NCI-H128 (cell line): ENCODE results near the gene NUDT12.
A peak's percentile ranks its signal among the peaks of the same experiment; 100 is the strongest.

ENCODE experiments used
- DNase-seq: peaks from one replicate; lab custom pipeline; 2025; ENCODE audit not compliant: unreplicated experiment; lab: John Stamatoyannopoulos, UW

Gene NUDT12

DNA sequence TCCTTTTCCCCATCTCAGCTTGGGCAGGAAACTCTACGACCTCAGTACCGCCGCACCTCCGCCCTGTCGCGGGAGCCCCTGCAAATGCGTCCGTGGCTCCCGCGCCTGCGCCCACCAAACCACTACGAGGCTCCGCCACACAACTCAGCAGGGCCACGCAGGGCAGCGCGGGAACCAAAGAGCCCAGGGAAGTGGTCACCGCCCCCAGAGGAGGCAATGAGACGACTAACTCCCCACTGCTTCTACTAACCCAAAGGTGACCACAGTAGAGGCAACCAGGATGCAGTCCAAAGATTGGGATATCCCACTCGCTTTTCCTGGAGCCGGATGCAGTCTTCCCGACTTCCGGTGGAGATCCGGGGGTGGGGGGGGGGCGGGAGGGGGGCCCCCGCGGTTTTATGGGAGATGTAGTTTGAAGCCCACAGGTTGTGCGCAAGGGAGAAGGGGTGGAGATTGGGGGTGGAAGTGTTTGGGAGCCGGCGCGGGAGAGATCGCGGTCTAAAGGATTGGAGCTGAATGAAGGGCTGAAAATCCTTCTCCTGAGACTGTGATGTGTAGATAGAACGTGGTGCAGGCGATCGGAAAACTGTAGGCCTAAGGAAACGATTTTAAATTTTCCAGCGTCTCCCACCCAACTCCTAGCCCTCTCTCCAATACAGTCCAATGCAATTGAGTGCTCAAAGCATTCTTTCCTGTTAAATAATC, at the start of gene NUDT12:
NUDT12 (minus strand) TSS at position 337 of the 705 bp plus-strand sequence. CDS start 2,541 bp downstream, outside the sequence.
- peak; percentile 28 for DNase-seq

GRCh38 chr5:103607346-103607745, 44.8 kb upstream of the NUDT12 start:
- DNase-seq = no peak

DNA sequence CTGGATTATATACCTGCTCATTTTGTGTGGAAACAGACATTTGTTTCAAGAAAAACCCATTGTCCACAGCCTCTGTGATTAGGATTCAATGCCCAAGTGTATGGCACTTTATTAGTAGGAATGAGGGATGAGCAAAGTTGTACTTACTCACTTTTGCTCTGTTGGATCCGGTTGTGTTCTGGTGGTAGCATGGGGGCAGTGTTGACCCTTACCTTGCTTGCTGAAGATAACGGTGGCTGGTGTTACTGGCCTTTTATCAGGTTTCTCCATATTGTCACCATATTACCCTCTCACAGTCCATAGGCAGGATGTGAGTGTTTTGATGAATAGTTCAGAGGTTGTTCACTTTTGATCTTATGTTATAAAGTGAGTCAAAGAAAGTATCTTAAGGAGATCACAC, 42.7 kb upstream of the NUDT12 start:
- no peak for DNase-seq

GRCh38 chr5:103602438-103602837, 39.8 kb upstream of the NUDT12 start:
- DNase-seq = no peak

GRCh38 chr5:103601314-103601713, 38.7 kb upstream of the NUDT12 start:
- DNase-seq = no peak

DNA sequence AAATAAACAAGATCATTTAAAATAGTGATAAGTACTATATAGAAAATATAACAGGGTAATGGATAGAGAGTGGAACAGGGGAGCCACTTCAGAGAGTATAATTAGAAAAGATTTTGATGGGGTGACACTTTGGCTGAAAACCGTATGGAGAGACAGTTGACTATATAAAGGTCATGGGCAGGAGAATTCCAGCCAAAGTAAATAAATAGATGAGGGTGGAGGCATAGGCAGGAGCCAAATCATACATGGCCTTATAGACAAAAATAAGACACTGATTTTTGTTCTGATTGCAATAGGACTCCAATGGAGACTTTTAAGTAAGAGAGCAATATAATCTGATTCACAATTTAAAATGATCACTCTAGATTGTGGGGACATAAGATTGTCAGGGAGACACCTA, 37.5 kb upstream of the NUDT12 start:
- DNase-seq = no peak

DNA sequence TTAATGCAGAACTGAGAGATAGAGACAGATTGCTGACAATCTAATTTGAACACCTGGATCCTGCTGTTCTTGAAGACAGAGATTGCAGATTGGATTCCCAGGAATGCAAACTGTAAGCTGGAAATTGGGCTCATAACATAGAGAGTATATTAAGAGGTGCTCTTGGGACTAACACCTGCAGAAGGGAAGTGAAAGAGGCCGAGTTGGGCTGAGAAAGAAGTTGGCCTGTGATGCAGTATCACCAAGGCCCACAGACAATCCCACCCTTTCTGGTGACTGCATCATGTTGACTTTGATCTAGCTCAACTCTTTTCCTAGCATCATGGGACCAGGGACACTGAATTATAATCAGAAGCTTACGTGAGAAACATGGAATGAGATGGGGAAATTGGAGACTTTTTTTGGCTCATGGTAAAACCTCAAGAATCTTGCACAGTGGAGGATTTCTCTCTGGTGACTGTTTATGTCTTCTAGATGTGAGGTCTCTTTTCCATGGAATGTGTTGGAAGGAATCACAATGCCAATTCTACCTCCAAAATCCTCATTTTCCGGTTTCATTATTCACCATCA, 36.5 kb upstream of the NUDT12 start:
- no peak for DNase-seq

- DNase-seq = no peak
These were observed 27.6 kb upstream of the NUDT12 start for GRCh38 chr5:103590221-103590620.

DNA sequence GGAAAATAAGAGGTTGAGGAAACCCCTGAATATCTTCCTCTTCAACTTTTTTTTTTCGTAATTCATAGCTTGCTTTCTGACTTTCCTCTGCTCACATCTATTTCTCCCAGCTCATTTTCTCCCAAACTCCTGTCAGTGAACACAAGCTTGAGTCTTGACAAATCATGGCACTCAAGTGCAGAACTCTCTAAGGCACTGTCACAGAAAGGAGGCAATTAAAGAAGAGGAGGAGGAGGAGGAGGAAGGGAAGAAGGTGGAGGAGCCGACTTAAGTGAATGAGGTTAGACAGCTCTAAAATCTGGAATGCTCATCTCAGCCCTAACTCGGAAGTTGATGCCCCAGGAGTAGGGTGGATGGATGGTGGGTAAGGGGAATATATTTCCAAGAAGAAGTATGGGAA, 27.2 kb upstream of the NUDT12 start:
- DNase-seq = no peak

DNA sequence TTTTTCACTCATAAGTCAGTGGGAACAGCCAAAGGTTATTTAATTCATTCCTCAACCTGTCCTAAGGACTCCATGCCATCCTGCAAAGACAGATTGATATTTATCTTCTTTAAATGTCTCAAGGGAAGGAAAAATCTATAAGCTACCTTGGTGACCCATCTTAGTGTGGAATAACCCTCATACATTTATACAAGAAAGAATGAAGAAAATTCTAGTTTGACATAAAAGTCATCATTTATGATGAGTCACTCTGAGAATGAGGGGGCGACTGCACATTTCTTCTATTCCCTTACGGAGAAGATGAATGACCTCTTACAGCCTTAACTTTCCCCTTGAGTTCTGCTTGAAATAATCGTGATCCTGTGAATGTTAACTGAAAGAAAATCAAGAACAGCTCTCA, 26.8 kb upstream of the NUDT12 start:
- DNase-seq = no peak

- peak; percentile 21 for DNase-seq
These were observed 24.7 kb upstream of the NUDT12 start for GRCh38 chr5:103587185-103587748.

DNA sequence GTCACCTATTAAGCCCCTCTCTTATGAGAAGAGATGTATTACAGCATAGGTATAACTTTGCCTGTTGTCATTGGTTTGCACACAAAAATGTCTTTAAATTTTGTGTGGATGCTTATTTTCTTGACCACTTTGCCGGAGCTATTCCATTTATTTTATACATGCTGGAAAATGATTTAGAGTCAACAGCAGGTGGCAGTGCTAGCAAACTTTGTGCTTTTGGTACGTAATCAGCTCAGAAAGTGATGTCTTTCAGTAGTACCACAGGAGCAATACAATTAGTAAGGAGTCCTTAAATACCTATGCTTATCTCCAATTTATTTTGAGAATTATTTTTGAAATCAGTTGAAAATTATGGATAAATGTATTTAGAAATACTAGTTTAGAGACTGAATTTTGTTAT, 19.8 kb upstream of the NUDT12 start:
- no peak for DNase-seq

DNA sequence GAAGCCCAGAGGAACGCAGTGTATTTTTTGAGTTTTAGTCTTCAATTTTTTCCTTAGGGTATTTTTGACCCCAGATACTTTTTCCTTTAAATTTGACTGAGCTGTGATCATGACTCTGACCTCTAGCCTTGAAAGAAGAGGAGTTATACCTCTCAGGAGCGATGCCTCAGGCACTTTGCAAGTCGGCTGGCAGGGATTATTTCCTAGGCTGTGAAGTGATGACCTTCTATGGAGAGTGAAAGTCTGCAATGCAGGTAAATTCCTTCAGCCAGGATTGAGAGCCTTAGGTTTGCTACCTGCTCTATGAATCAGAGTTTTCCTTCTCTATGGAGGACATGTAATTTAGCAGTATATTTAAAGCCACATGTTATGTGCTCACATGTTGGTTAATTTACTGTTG, 10.8 kb upstream of the NUDT12 start:
- DNase-seq = no peak

DNA sequence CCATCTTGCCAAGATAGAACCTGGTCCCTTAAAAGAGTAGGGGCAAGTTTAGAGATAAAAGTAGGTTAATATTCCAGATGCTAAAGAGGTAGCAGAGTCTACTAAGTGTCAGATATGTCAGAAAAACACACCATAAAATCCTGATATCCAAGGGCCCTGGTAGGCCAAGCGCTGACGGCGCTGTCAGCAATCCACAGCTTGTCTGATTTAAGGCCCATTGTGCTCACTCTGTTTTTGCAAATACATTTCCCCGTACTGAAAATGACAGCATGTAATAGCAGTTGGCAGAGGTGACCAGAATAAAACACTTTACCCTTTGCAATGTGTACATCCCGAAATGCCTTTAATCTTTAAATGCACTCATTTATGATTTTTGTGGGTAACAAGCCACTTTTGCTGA, 9.9 kb upstream of the NUDT12 start:
- DNase-seq = no peak

DNA sequence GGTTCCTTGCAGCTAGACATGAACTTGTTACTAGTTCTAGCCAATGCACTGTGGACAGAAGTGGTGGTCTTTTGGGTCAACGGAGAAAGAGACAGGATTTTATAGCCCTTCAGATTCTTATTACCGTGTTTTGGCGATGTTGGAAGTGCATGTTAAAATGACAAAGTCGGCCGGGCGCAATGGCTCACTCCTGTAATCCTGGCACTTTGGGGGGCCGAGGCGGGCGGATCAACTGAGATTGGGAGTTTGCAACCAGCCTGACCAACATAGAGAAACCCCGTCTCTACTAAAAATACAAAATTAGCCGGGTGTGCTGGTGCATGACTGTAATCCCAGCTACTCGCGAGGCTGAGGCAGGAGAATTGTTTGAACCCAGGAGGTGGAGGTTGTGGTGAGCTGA, 9.1 kb upstream of the NUDT12 start:
- DNase-seq = no peak

GRCh38 chr5:103569313-103570060, 6.9 kb upstream of the NUDT12 start:
- no peak for DNase-seq

DNA sequence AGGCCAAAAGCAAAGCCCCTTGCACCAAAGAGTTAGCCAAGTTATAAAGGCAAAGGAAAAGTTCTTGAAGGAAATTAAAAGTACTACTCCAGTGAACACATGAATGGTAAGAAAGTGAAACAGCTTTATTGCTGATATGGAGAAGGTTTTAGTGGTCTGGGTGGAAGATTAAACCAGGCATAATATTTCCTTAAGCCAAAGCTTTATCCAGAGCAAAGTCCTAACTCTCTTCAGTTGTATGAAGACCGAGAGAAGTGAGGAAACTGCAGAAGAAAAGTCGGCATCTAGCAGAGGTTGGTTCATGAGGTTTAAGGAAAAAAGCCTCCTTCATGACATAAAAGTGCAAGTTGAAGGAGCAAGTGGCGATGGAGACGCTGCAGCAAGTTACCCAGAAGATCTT, 3.1 kb upstream of the NUDT12 start:
- DNase-seq = no peak

- no peak for DNase-seq
These were observed 720 bp downstream of the NUDT12 start for GRCh38 chr5:103561685-103562452.

GRCh38 chr5:103560826-103561225, 1.8 kb downstream of the NUDT12 start:
- DNase-seq = no peak

GRCh38 chr5:103546858-103547257, 15.7 kb downstream of the NUDT12 start:
- DNase-seq = no peak

DNA sequence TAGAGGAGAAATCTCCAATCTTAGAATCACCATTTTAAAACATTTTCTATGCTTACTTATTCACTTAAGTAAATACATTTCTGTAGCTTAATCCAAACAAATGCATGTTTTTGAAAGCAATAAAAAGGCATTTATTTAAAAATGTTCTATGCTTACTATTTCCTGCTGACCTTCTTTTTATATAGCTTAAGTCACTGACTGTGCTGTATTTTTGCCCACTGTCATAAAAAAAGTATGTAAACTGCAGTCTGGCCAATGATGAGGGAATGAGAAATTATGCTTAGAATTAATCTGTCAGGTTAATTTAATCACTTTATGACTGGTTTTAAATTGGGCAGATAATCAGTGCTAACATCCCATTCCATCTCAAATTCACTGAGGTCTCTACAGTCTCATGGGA, 20.1 kb downstream of the NUDT12 start:
- no peak for DNase-seq
